GM23248 (cell line): Measurements from ENCODE around the gene P2RX1.

Experiments used
- EZH2 ChIP-seq: fragments of 200-600 bp; sonication (generic); IDR thresholded peaks from 2 replicates; pipeline ENCODE4 v1.6.1; 2018; ENCODE audit warnings: antibody characterized with exemption, mild to moderate bottlenecking; ENCODE audit not compliant: insufficient read depth, poor library complexity, severe bottlenecking
- EZH2phosphoT487 ChIP-seq: fragments of 200-600 bp; sonication (generic); IDR thresholded peaks from 2 replicates; pipeline ENCODE4 v1.6.1; 2018; ENCODE audit warnings: antibody characterized with exemption, moderate library complexity, mild to moderate bottlenecking, low read depth; ENCODE audit not compliant: insufficient read depth

GRCh38 chr17:3912827-3913226 is 3.4 kb downstream of the P2RX1 start:
- no peak for TF ChIP-seq EZH2phosphoT487
- TF ChIP-seq EZH2, result no peak
